Natural killer cell (primary cell): ENCODE results near the gene XXYLT1. TPM values are rescaled to one million over a fixed set of nuclear protein-coding genes. Genes with fewer than 3 reads are reported as not detected.

ENCODE experiments used
- ATAC-seq, 3 donors: fragments of 150-1000 bp in 2 of 3; fragments of 200-7000 bp in 1 of 3; cut with Tn5 transposase; 1 replicate in 1 of 3; 2 replicates in 2 of 3; pipeline ENCODE4 v1.10.0; 2021; ENCODE audit warnings: mild to moderate bottlenecking in 2 of 3, moderate library complexity in 2 of 3
- DNase-seq, 2 donors: peaks; one replicate each; pipeline versions ENCODE4 v3.0.0 to v3.0.0-alpha.2; 2013 to 2021; ENCODE audit warnings: mixed read lengths in 1 of 2
- H3K27ac ChIP-seq: one replicate; pipeline ENCODE4 v1.5.1; 2013; ENCODE audit warnings: mild to moderate bottlenecking, low read length
- H3K27me3 ChIP-seq: one replicate; pipeline ENCODE4 v1.6.1; 2013; ENCODE audit warnings: low read length; ENCODE audit not compliant: control insufficient read depth, insufficient read depth
- H3K36me3 ChIP-seq: one replicate; pipeline ENCODE4 v1.6.1; 2013; ENCODE audit warnings: low read length; ENCODE audit not compliant: control insufficient read depth, insufficient read depth
- H3K4me1 ChIP-seq: one replicate; pipeline ENCODE4 v1.6.1; 2013; ENCODE audit warnings: low read length; ENCODE audit not compliant: control insufficient read depth, insufficient read depth
- H3K4me3 ChIP-seq: one replicate; pipeline ENCODE4 v1.5.1; 2013; ENCODE audit warnings: low read length
- H3K9me3 ChIP-seq: one replicate; pipeline ENCODE4 v1.6.1; 2013; ENCODE audit warnings: low read length; ENCODE audit not compliant: control insufficient read depth, insufficient read depth
- H3K27ac Mint-ChIP-seq, 2 donors: one replicate each; pipeline ENCODE4 v1.8.0; 2022; ENCODE audit warnings: mild to moderate bottlenecking in 2 of 2, mixed read lengths in 2 of 2, moderate library complexity in 1 of 2
- H3K27me3 Mint-ChIP-seq, 2 donors: one replicate each; pipeline ENCODE4 v1.8.0; 2022; ENCODE audit warnings: low read depth in 2 of 2, mixed read lengths in 2 of 2
- H3K36me3 Mint-ChIP-seq: one replicate; pipeline ENCODE4 v1.8.0; 2022; ENCODE audit warnings: mixed read lengths
- H3K4me1 Mint-ChIP-seq, 2 donors: one replicate each; pipeline ENCODE4 v1.8.0; 2022; ENCODE audit warnings: mixed read lengths in 2 of 2
- H3K4me3 Mint-ChIP-seq: one replicate; pipeline ENCODE4 v1.8.0; 2022; ENCODE audit warnings: mild to moderate bottlenecking, moderate library complexity, mixed read lengths
- H3K9me3 Mint-ChIP-seq, 2 donors: one replicate each; pipeline ENCODE4 v1.8.0; 2022; ENCODE audit warnings: mixed read lengths in 2 of 2
- WGBS: methylation state at CpG from one replicate; pipeline ENCODE4 v1.1.7; 2013; ENCODE audit warnings: missing lambda C conversion rate; ENCODE audit not compliant: insufficient coverage; 5-methylcytosine and 5-hydroxymethylcytosine counted together
- intact Hi-C: fragments of 100-400 bp; cut with micrococcal nuclease; formaldehyde crosslinking; loops from one replicate; pipeline ENCODE4 v1.14.2; 2022
- total RNA-seq, 4 donors: library from RNA; stranded (reverse); fragments of 120-200 nt in 1 of 4; gene quantifications; one replicate each; pipeline versions ENCODE4 v1.2.3 to v1.2.4, GENCODE V29; 2013 to 2022
- TF ChIP-seq, protein P1 (sequence below): fragments of 200-600 bp; IDR thresholded peaks from one replicate; pipeline ENCODE4 v1.8.0; 2022; ENCODE audit warnings: antibody characterized with exemption

XXYLT1 gene
- total RNA-seq, 3 donors from 2014 or later (not counting 1 experiment from before 2014, with no cell fraction given), result 8.7 to 13.6 (median 10.2) TPM

DNA sequence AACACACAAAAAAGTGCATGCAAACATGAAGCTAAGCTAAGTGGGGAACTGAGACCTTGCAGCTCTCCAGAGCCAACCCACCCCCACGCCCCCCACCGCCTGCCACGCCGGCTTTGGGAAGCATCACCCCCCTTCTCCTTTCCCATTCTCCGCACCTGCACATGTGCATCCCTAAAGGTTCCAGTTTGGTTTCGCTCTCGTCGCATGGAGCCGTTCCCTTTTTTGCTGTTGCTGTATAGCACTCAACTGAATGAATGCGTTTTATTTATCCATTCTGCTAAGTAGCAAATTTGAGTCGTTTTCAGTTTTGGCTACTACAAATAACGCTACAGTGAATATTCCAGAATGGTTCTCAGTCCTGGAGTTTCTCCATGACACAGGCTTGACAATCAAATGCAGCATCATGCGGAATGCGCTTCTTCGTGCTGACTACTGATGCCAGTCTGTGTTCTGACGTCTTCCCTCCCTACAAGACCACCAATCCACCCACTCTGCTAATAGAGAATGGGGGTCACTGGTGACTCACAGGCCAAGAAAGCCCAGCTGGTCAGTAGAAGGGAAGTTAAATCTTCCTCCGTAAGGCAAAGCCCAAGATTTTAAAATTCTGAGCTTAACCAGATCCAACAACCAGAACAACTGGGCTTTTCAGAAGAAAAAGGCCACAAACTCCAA, 115.3 kb downstream of the XXYLT1 start:
- TF ChIP-seq, protein P1, sequence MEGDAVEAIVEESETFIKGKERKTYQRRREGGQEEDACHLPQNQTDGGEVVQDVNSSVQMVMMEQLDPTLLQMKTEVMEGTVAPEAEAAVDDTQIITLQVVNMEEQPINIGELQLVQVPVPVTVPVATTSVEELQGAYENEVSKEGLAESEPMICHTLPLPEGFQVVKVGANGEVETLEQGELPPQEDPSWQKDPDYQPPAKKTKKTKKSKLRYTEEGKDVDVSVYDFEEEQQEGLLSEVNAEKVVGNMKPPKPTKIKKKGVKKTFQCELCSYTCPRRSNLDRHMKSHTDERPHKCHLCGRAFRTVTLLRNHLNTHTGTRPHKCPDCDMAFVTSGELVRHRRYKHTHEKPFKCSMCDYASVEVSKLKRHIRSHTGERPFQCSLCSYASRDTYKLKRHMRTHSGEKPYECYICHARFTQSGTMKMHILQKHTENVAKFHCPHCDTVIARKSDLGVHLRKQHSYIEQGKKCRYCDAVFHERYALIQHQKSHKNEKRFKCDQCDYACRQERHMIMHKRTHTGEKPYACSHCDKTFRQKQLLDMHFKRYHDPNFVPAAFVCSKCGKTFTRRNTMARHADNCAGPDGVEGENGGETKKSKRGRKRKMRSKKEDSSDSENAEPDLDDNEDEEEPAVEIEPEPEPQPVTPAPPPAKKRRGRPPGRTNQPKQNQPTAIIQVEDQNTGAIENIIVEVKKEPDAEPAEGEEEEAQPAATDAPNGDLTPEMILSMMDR, result no peak
- Histone ChIP-seq H3K9me3 (no peaks in the 10 kb centered on the region), H3K4me3 (no peak overlapping the region), H3K36me3 (no peaks in the 10 kb centered on the region), H3K27me3 (no peaks in the 10 kb centered on the region), H3K4me1 (peaks cover 36% of the 10 kb centered on the region), H3K27ac (no peak overlapping the region)
- ATAC-seq (no peak), DNase-seq (no peak)
- H3K27ac Mint-ChIP-seq, result peak overlapping the region in 1 of 2 donors; percentile 90
- H3K4me3 Mint-ChIP-seq, result no peak overlapping the region
- no peaks in the 10 kb centered on the region for H3K36me3 Mint-ChIP-seq
- intact Hi-C loops, result no loop called here
- H3K27me3 Mint-ChIP-seq, result no peaks in the 10 kb centered on the region
- no peaks in the 10 kb centered on the region for H3K9me3 Mint-ChIP-seq
- 87% methylated on average over 17 of the region's 17 CpGs for WGBS
- peaks cover 14 to 27% of the 10 kb centered on the region in 2 donors for H3K4me1 Mint-ChIP-seq

DNA sequence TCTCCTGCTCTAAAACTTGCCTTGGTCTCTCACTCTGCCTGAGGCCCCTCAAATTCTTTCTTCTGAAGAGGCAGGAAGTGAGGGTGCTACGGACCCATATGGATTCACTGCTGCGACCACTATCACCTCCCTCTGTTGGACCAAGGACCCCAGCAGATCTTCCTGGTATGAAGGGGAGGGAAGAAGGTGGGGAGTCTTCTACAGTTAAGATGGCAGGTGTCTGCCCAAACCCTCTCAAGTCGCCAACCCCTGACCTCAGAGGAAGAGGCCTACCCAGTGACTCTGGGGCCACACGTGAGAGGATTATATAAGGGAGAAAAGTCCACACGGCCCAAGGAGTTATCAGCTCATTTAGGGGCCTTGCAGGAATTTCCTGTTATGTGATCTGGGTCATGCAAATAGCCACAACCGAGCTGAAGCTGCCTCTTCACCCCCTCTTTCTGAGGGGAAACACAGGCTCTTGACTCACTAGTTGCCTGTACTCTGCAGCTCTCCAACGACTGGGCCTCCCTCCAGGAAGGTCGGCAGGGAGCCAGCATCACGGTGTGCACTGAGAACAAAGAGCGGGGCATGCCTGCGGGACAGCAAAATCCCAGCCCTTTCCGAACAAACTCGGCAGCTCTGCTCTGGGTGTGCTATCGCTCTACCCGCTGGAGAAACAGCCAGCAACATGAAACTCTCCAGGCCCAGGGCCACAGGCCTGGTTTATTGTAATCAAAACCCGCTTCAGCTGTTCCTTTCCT, 116.0 kb downstream of the XXYLT1 start:
- DNase-seq (no peak), ATAC-seq (peak; percentile 58 to 78 (median 65))
- peaks cover 41% of the 10 kb centered on the region for H3K4me1 ChIP-seq
- Mint-ChIP-seq H3K4me3 (no peak overlapping the region), H3K27me3 (no peaks in the 10 kb centered on the region), H3K9me3 (no peaks in the 10 kb centered on the region), H3K27ac (peak overlapping the region; percentile 75 to 90), H3K4me1 (peaks cover 22 to 34% of the 10 kb centered on the region in 2 donors), H3K36me3 (no peaks in the 10 kb centered on the region)
- TF ChIP-seq, protein P1, result no peak
- intact Hi-C loops, result loop anchor here (5.0 kb wide), 1 partner anchor 47 kb away; no protein-coding TSS in a partner anchor
- H3K4me3 ChIP-seq, result no peak overlapping the region
- no peaks in the 10 kb centered on the region for H3K27me3 ChIP-seq
- no peaks in the 10 kb centered on the region for H3K9me3 ChIP-seq
- H3K36me3 ChIP-seq, result no peaks in the 10 kb centered on the region
- H3K27ac ChIP-seq, result peak overlapping the region; percentile 27
- WGBS, result 37% methylated on average over 15 of the region's 16 CpGs

DNA sequence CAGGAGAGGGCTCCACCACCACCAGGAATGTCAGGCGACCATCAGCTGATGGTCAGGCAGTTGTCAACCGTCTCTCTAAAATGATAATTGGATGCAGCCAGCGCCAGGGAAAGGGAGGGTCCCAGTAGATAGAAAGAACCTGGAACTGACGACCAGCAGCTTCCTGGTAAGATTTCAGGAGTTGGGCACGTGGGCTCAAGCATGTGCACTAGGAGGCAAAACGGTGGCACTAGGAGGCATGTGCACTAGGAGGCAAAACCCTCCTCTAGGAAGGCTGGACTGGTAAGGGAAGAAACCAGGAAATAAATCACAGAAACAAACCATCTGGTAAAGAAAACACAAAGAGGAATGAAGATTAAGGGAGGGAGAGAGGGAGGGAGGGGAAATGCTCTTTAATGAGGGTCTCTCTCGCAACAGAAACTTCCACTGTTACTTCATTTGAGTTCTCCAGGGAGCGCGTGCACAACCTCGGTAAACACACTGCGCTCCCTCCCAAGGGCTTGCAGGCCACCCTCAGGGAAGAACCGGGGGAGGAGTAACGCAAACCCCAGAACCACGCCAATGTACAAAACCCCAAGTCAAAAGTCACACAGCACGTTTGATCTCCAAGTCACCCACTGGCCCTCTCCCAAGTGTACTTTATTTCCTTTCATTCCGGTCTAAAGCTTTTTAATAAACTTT, 116.7 kb downstream of the XXYLT1 start:
- H3K27ac Mint-ChIP-seq, result peak overlapping the region; percentile 75 to 90

More for the DNA sequence above, 116.7 kb downstream of the XXYLT1 start:
- WGBS, result 52% methylated on average over 16 of the region's 16 CpGs
- peak overlapping the region; percentile 45 for H3K4me3 Mint-ChIP-seq
- no peak for DNase-seq
- H3K9me3 ChIP-seq, result no peaks in the 10 kb centered on the region
- peaks cover 47% of the 10 kb centered on the region for H3K4me1 ChIP-seq
- no peak overlapping the region for H3K4me3 ChIP-seq
- no peaks in the 10 kb centered on the region for H3K27me3 ChIP-seq
- intact Hi-C loops, result loop anchor here (5.0 kb wide), 1 partner anchor 48 kb away; no protein-coding TSS in a partner anchor
- no peak for ATAC-seq
- TF ChIP-seq, protein P1, result no peak
- no peaks in the 10 kb centered on the region for H3K27me3 Mint-ChIP-seq
- H3K27ac ChIP-seq, result peak overlapping the region; percentile 27
- no peaks in the 10 kb centered on the region for H3K36me3 ChIP-seq
- no peaks in the 10 kb centered on the region for H3K36me3 Mint-ChIP-seq
- no peaks in the 10 kb centered on the region for H3K9me3 Mint-ChIP-seq
- H3K4me1 Mint-ChIP-seq, result peaks cover 24 to 42% of the 10 kb centered on the region in 2 donors
